BE2C (cell line): ENCODE data around the gene ATXN10.

Source experiments
- DNase-seq: peaks from one replicate; pipeline ENCODE4 v3.0.0-alpha.2; 2020
- H3K27me3 ChIP-seq: fragments of 250-450 bp; sonication (Bioruptor Pico); 2 replicates; pipeline ENCODE4 v1.5.1; 2020; ENCODE audit warnings: mild to moderate bottlenecking
- H3K36me3 ChIP-seq: fragments of 250-450 bp; sonication (Bioruptor Pico); 2 replicates; pipeline ENCODE4 v1.5.1; 2020; ENCODE audit warnings: mild to moderate bottlenecking
- H3K4me1 ChIP-seq: fragments of 250-450 bp; sonication (Bioruptor Pico); 2 replicates; pipeline ENCODE4 v1.5.1; 2020
- H3K4me3 ChIP-seq: 2 replicates; pipeline ENCODE4 v1.5.1; 2011; ENCODE audit warnings: low read depth, low read length
- H3K9me3 ChIP-seq: fragments of 250-450 bp; sonication (Bioruptor Pico); 2 replicates; pipeline ENCODE4 v1.5.1; 2020
- CTCF ChIP-seq: IDR thresholded peaks from 2 replicates; pipeline ENCODE4 v1.5.1; 2012; ENCODE audit warnings: mild to moderate bottlenecking, low read depth, low read length

Gene ATXN10

GRCh38 chr22:45757936-45758335 is 86.3 kb downstream of the ATXN10 start:
- Histone ChIP-seq H3K4me3 (no peak overlapping the region), H3K36me3 (peaks cover 14% of the 10 kb centered on the region), H3K9me3 (0 out of 2 replicates have a peak, but pooled peaks cover 2% of the 10 kb centered on the region), H3K27me3 (no peaks in the 10 kb centered on the region), H3K4me1 (no peaks in the 10 kb centered on the region)
- no peak for DNase-seq
- TF ChIP-seq CTCF: no peak

GRCh38 chr22:45758603-45759002 is 87.0 kb downstream of the ATXN10 start:
- 0 out of 2 replicates have a peak, but pooled peaks cover 2% of the 10 kb centered on the region for H3K9me3 ChIP-seq
- no peaks in the 10 kb centered on the region for H3K27me3 ChIP-seq
- no peak for DNase-seq
- H3K4me3 ChIP-seq: no peak overlapping the region
- H3K36me3 ChIP-seq: peaks cover 14% of the 10 kb centered on the region
- no peaks in the 10 kb centered on the region for H3K4me1 ChIP-seq
- TF ChIP-seq CTCF: no peak

- no peak for TF ChIP-seq CTCF
- Histone ChIP-seq H3K4me1 (peaks cover 3% of the 10 kb centered on the region), H3K9me3 (0 out of 2 replicates have a peak, but pooled peaks cover 2% of the 10 kb centered on the region), H3K36me3 (peaks cover 10% of the 10 kb centered on the region), H3K4me3 (no peak overlapping the region), H3K27me3 (no peaks in the 10 kb centered on the region)
- no peak for DNase-seq
Measured at GRCh38 chr22:45760682-45761081, 89.0 kb downstream of the ATXN10 start.

- Histone ChIP-seq H3K36me3 (peaks cover 8% of the 10 kb centered on the region), H3K9me3 (0 out of 2 replicates have a peak, but pooled peaks cover 2% of the 10 kb centered on the region), H3K27me3 (no peaks in the 10 kb centered on the region), H3K4me3 (no peak overlapping the region), H3K4me1 (peaks cover 3% of the 10 kb centered on the region)
- DNase-seq: no peak
- no peak for TF ChIP-seq CTCF
Measured at GRCh38 chr22:45762545-45763235, 91.1 kb downstream of the ATXN10 start.

- H3K9me3 ChIP-seq: 0 out of 2 replicates have a peak, but pooled peaks cover 2% of the 10 kb centered on the region
- H3K36me3 ChIP-seq: peaks cover 8% of the 10 kb centered on the region
- H3K27me3 ChIP-seq: no peaks in the 10 kb centered on the region
- peaks cover 3% of the 10 kb centered on the region for H3K4me1 ChIP-seq
- H3K4me3 ChIP-seq: no peak overlapping the region
- no peak for DNase-seq
- TF ChIP-seq CTCF: no peak
Measured at GRCh38 chr22:45763236-45763624, 91.6 kb downstream of the ATXN10 start.

GRCh38 chr22:45768490-45768889 is 96.9 kb downstream of the ATXN10 start:
- peaks cover 5% of the 10 kb centered on the region for H3K36me3 ChIP-seq
- H3K9me3 ChIP-seq: no peaks in the 10 kb centered on the region
- no peak for DNase-seq
- H3K4me3 ChIP-seq: no peak overlapping the region
- TF ChIP-seq CTCF: no peak
- peaks cover 3% of the 10 kb centered on the region for H3K4me1 ChIP-seq
- no peaks in the 10 kb centered on the region for H3K27me3 ChIP-seq
